GM21619 (cell line): Measurements from ENCODE around the gene MTMR2.

Experiments
- ATAC-seq: cut with Tn5 transposase; IDR thresholded peaks from one replicate; pipeline ENCODE4 v1.9.1; 2021; ENCODE audit not compliant: unreplicated experiment

Gene MTMR2

DNA sequence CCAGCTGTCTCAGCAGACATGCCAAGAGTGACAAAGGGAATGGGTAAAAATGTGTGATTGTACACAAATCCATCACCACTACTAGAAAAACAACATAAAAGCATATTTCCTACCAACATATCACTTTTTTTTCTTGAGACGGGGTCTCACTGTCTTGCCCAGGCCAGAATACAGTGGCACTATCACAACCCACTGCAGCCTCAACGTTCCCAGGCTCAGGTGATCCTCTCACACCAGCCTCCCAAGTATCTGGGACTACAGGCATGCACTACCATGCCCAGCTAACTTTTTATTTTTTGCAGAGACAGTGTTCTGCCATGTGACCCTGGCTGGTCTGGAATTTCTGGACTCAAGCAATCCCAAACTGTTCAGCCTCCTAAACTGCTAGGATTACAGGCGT lies 5.2 kb downstream of the MTMR2 start:
- ATAC-seq: no peak

DNA sequence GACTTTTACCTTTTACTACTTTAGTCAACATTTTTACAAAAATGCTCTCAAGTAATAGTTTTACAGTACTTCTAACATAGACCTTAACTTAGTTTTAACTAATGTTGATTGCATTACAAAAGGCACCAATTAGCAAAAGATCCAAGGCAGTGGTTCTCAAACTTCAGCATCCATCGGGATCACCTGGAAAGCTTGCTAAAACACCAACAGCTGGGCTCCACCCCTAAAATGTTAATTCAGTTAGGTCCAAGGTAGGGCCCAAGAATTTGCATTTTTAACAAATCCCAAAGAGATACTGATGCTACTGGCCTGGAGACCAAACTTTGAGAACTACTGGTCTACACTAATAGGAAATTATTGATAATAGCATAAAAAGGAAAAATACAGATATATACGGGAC lies 5.9 kb downstream of the MTMR2 start:
- ATAC-seq: no peak

DNA sequence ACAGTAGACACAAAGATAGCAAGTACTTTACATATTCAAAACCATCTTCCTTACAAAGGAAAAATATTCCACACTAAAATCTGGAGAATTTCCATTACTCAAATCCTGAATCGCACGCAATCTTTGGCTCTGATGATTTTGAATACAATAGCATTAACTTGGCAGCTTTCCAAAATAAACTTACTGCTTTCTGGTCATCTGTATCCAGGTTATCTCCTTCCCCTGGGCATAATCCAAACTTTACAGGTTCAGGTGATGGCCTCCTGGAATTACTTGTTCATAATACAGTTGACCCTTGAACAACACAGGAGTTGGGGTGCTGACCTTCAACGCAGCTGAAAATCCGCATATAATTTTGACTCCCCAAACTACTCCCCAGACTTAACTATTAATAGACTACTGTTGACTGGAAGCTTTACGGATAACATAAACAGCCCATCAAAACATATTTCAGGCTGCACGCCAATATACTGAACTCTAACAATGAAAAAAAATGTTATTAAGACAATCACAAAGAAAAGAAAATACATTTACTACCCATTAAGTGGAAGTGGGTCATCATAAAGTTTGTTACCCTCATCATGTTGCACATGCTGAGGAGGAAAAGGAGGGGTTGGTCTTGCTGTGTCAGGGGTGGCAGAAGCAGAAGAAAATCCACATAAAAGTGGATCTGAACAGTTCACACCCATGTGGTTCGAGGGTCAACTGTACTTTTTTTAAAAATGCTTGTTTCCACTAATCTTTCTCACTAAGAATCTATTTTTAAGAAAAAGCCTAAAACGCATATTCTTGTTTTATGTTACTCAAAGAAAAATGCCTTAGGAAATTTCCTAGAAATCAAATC lies 6.5 kb downstream of the MTMR2 start:
- no peak for ATAC-seq

DNA sequence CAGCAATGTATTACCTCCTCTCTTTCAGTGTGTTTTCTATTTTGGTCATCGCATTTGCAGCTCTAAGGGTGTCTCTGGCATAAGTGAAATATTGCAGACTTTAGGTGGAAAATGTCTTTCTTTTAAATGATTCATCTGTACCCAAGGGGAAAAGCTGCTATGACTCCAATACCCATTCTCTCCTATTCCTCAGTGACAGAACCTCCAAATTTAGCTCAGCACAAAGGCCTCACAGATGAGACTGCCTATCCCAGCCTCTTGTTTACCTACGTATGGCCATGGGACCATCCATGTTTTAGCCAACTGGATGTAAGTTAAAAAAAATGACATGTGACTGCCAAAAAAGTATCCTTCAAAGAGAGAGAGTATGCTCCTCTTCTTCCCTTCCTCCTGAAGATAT lies 7.9 kb downstream of the MTMR2 start:
- no peak for ATAC-seq

DNA sequence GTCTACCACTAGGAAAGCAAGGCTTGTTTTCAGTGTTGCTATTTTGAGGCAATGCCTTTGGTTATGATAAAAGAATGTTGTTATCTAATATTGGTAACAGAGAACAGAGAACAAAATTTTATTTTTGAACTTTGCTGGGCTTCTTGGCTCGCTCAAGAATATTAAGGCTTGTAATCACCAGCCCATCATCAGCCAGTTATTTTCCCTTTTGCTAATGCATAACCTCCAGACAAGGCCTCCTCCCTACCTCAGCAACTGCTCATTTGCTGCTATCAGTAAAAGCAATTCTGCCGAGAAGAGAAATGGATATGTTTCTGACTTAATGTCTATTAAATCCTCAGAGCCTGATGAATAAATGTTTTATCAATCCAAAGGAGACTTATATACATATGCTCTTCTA lies 8.9 kb downstream of the MTMR2 start:
- ATAC-seq: no peak

DNA sequence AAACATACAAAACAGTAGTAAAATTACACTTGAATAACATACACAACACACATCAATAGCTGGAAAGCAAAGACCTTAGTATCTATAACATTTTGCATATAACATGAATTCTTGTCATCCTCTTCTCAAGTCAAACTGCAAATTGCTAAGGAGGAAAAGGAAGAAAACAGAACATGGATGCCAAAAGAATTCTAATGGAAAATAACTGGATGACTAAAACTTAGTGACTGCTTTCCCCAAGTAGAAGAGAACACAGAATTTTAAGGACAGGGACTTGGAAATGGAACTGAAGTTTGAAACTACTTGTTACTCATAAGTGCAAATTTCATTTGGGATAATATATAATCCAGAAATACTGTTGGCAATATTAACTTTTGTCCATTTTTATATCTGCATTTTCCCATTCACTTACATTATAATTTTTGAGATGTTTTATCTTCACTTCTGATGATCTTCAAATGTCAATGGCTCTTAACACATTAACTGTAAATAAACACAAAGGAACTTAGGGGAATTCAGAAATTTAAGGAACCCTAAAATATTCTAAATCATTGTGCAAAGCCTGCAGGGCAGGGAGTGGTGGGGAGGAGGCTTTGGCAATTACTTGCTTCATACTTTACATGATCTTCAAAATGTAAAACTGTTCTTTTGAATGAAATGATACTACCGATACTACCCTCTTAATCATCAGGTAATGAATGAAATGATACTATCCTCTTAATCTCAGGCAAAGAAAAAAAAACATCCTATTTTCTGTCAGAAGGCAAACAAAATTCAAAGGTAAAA lies 9.9 kb downstream of the MTMR2 start:
- no peak for ATAC-seq

DNA sequence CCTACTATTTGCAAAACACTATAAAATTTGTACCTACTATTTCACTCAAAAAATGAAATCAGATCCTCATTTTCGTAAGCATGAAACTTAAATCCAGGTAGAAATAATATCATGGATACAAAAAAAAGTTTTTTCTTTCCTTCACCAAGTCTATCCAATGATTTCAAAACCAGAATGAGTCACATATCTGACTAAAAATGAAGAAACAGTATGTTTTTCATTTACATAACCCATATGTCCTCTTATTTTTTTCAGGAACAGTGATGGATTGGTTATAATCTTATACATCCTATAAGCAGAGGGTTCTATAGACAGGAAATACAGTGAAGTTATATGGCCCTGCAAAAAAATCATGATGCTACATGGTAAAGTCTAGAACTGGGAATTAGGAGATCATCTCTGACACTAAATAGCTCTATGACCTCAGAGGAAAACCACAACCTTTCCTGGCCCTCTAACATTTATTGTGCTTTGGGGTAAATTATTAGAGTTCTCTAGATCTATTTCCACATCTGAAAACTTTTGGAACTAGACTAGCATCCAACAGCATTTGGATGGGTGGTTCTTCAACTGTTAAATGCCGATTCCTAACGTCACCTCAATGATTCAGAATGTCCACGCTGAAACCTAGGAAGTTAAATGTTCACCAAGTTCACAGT lies 10.9 kb downstream of the MTMR2 start:
- ATAC-seq: no peak

DNA sequence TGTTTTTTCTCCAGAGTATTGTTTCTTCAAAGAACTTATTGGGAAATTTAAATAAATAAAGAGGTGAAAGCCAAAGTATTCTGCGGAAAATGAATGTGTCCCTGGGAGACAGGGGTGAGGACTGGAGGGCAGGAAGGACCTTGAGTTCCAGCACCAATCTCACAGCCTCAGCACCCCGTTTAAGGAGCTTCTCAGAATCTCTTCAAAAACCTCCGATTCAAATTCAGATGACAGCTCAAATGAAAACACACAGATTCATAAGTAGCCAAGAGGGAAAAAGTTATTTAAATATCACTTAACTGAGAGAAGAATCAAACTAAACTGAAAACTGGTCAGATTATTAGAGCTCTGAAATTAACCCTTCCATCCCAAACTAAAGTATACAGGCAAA lies 12.5 kb downstream of the MTMR2 start:
- no peak for ATAC-seq

DNA sequence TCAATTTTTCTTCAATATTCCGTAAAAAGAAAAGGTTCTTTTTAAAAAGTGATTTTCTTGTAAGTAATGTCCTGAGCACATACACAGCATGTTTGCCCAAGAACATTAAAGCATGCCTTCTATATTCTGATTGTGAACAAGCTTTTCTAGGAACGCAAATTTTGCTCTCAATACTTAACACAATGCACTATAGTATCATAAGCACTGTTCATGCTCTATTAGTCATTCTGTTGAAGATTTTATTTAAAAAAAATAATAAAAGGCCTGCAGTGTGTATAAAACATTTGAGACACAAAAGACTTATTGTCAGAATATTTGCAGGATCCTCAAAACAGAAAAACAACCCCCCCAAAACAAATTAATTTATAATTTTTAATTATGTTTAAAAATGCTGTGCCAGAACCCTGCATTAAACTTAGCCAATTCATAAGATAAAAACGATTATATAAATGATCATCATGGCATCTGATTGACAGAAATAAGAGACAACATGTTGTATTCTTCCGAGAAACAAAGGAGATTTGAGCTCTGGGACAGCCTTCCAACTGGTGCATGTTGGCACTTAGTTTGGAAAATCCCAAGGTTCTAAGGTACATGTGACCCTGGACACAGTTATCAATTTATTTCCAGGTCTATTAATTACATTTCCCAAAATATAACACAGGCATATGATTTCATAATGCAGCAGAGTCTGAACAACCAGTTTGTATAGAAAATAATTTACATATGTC lies 13.1 kb downstream of the MTMR2 start:
- no peak for ATAC-seq

DNA sequence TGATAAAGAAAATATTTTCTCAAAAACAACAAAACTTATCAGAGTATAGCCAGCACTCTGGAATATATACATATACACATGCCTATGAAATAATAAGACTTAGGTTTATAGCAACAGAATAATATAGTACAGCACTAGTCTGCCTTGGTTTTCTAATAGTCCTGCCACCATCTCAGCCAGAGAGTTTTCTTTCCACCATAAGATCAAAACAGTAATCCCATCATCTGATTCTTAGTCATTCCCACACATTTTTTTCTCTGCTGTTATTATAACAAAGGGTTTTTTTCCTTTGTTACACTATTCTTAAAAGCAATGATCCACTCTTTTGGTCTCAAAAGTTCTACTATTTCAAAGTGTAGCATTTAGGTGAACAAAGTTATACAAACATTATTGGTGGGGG lies 15.1 kb downstream of the MTMR2 start:
- no peak for ATAC-seq

DNA sequence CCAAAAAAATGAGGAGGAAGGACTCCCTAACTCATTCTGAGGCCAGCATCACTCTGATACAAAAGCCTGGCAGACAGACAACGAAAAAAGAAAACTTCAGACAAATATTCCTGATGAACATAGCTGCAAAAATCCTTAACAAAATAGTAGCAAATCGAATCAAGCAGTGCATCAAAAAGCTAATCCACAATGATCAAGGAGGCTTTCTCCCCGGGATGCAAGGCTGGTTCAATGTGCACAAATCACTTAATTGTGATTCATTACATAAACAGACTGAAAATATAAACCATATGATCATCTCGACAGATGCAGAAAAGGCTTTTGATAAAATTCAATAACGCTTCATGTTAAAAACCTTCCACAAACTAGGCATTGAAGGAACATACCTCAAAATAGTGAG lies 16.4 kb downstream of the MTMR2 start:
- ATAC-seq: no peak

DNA sequence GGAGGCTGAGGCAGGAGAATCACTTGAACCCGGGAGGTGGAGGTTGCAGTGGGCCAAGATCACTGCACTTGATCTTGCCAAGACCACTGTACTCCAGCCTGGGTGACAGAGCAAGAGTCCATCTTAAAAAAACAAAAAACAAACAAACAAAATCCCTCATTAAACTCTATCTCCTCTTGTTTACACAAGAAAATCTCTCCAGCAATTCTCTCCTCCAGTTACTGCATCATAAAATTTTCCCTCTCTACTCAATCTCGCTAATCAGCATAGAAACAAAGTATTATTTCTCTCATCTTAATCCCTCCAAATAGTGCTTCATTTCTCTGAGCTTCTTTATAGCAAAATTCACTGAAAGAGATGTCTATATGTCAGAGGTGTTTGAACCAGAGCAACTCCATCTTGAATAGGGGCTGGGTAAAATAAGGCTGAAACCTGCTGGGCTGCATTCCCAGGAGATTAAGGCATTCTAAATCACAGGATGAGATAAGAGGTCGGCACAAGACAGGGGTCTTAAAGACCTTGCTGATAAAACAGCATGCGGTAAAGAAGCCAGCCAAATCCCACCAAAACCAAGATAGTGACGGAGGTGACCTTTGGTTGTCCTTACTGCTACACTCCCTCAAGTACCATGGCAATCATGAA lies 19.8 kb downstream of the MTMR2 start:
- ATAC-seq: no peak

DNA sequence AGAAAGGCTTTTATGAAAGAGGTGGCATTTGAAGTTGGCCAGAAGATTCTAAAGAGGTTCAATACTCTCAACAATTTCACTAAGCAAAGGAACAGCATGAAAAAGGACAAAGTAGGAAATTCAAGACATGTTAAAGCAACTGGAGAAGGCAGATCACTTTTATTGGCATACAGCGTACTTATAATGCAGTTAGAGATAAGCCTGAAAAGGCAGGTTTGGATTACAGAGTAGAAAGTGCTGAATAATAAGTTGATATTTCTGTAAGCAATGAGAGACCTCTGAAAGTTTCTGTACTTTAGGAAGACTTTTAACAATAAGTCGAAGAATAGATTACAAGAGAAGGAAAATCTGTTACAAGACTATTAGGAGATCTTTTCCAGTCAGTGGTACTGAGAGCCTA lies 25.1 kb downstream of the MTMR2 start:
- no peak for ATAC-seq

DNA sequence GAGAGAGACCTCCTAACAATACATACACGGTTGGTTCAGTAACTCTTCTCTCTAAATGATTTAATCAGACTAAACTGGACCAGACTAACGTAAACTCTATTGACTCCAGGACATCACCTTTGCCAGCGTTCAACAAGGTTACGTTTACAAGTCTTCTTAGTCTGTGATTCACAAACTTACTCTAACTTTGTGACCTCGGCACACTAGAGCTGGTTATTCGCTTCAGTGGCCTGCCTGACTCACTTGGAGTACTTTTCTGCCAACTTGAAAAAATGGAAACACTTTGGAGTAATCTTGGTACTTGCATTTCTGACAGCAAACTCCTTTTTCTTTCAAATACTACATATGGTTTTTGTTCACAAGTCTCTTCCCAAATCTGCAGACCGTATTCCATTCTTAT lies 26.2 kb downstream of the MTMR2 start:
- ATAC-seq: no peak

DNA sequence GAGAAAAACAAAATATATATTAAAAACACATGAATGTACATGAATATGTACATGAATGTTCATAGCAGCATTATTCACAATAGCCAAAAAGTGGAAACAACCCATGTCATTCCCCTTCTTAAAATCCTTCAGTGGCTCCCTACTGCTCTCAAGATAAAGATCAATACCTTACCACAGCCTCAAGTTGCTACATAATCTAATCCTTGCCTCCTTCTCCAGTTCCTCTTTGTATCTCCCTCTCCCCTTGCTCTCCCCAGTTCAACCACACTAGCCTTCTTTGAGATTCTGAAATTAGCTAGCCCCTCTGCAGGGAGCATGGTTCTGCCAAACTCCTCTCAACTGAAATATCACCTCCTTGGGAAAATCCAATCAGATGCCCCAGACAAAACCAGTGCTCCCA lies 28.1 kb downstream of the MTMR2 start:
- no peak for ATAC-seq

DNA sequence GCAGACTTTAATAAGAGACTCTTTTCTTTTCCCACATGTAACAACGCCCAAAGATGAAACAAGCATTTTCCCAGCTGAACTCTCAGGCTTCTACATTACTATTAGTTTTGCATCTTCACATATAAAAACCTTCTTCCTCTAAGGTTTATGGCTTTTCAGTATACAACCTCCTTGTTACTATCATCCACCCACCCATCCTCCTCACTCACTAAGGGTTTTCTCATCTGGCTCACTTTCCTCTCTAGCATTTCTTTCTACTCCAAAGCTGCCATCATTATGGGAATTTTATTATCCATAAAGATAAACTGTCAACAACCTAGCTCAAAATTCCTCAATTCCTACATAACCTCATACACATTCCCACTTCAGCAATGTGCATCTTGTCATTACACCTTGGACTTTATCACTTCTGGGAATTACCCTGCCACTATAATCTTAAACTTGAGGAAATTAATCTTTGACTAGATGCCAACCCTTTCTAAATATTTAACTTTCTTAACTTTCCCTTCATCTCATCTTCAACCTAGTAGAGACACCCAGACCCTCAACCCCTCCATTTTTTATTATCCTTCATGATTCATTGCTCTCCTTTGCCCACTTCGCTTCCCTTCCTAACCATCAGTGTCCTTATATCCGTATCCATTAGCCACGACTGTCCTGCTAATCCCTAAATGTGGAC lies 30.9 kb downstream of the MTMR2 start:
- no peak for ATAC-seq

DNA sequence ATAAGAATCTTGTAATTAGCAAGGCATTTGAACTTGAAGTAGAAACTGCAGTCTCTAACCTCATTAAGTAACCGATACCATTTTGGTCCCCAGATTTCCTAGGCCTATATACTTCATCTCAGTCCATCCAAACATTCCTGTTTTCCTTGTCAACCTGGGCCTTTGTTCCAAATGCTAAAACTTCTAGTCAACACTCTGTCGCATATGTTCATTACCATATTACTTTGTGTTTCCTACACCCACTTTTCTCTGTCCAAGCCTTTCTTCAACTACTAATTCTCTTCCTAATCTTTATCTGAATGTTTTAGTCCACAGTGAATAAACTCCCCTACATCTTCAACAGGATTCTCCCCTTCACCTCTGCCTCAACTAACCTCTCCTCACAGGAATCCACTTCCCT lies 31.4 kb downstream of the MTMR2 start:
- no peak for ATAC-seq

DNA sequence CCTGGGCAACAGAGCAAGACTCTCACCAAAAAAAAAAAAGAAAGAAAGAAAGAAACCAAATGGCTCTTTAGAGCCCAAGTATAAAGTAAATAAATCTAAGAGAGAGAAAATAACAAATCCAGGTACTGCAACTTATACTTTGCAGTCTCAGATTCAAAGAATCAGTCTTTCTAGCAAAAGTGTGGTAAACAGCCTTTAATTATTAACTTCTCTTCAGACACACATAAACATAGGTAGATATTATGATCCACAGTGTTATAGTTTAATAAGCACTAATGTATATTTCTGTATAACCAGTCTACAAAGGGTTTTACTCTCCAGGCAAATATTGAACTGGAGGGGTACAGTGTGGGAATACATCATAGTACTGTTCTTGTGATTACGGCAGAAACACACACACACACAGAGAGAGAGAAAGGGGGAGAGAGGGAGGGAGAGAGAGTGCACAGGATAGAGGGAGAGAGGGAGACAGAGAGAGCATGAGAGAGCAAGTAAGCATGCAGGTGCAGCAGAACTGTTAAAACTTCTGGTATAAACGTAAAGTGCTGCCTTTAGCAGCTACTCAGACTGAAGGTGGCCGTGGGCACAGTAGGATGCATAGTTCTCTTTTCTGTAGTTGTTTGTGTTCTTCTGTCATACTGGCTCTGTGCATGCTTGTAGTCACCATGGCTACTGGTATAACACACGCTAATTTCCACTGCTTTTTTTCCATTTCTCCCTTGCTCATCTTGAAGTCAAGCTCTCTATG lies 32.3 kb downstream of the MTMR2 start:
- peak; percentile 68 for ATAC-seq

DNA sequence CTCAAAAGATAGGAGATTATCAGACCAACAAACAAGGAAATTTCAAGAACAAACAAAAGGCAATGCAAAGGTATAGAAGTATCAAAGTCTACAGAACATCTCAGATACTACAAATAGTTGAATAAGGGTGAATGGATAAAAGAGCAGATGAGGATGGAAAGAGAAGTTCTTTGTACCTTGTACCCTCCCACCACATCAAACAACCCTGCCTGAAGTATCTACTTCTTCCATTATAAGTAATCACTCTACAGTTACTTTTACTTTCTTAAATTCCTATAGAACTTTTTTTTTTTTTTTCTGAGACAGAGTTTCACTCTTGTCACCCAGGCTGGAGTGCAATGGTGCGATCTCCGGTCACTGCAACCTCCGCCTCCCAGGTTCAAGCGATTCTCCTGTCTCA lies 35.1 kb downstream of the MTMR2 start:
- no peak for ATAC-seq

DNA sequence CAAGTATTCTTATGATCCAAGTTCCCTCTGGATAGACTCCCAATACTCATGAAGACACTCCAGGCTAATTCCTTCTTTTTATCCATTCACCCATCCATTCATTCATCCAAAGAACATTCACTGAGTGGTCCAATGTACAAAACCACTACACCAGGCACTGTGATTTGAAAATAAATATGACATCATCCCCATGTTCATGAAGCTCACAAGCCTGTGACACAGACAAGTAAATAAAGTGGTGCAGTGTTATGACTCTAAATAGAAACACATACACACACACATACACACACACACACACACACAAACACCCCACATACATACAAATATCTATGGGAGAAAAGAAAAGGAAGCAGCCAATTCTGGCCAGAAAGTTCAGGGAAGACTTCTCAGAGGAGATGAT lies 35.5 kb downstream of the MTMR2 start:
- no peak for ATAC-seq
